Measurements from ENCODE around the gene MCHR1.

MCHR1 gene

DNA sequence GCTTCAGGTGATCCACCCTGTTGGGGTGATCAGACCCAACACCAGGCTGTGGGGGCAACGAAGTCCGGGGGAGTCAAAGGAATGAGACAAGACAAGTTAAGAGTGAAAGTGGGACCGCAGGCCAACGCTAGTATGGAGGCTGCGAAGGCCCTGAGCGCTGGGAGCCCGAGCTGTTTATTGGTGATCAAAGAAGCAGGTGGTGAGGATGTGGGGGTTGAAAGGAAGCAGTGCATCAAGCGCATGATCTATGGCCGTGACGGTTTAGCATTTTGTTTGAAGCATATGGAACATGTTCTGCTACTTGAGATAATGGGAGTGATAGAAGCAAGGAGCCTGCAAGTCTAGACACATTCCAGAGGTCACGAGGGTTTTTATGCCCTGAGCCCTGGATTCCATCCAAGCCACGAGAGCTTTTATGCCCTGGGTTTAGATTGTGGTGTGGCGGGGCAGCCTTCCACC, 49.5 kb downstream of the MCHR1 start:
- DNase-seq: no peak

DNA sequence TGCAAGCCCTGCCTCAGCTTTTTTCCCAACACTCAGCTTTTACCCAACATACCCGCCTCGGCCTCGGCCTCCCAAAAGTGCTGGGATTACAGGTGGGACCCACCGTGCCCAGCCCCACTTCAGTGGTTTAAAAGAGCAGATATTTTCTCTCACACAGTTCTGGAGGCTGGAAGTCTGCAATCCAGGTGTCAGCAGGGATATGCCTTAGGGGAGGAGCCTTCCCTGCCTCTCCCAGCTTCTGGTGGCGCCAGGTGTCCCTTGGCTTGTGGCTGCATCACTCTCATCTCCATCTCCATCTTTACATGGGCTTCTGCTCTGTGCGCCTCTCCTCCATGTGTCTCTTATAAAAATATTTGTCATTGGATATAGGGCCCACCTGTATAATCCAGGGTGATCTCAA, 50.0 kb downstream of the MCHR1 start:
- DNase-seq: no peak
